Activated CD8-positive, alpha-beta memory T cell treated with anti-CD3 and anti-CD28 coated beads, Interleukin-2, amount 50 U/mL, for 24 hours (primary cell): Measurements from ENCODE around the gene PFDN6.
A peak's percentile ranks its signal among the peaks of the same experiment; 100 is the strongest.

Source experiments
- DNase-seq: peaks from one replicate; pipeline ENCODE4 v3.0.0-alpha.2; 2020; ENCODE audit errors: extremely low read depth

The PFDN6 gene

DNA sequence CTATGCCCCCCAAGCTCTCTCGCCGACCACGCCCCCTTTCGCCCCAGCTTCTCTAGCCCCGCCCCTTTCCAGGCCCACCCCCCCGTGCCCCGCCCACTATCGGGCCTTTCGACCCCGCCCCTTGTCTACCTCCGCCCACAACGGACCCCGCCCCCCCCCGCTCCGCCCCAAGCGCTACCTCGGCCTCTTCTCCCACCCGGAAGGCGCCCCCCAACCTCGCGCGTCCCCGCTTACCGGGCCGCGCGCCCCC, 27.9 kb downstream of the PFDN6 start:
- DNase-seq = no peak

DNA sequence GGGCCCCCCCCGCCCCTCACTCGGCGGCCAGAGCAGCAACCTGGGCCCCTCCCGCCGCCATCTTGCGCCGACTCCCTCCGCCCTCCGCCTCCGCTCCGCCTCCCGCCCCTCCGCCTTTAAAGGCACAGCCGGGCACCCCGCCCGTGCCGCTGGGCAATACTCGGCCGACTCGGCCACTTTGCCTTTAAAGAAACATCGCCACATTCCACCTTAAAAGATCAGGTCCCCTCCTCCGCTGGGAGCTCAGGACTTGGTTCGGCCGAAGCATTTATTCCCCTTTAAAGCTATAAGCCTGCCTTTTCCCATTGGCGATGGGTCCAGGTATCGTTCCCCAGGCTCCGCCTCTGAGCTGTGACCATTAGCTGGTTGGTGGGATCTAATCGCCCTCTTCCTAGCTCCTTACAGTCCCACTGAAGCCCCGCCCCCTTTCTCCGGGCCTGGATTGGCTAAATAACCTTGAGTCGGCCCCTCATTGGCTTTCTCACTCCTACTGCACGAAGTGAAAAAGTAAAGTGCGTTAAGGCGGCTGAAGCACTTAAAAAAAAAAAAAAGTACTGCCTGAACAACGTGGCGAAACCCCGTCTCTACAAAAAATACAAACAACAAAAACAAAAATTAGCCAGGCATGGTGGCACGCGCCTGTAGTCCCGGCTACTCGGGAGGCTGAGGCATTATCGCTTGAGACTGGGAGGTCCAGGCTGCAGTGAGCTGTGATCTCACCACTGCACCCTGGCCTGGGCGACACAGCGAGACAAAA, 28.4 kb downstream of the PFDN6 start, which contains the start of gene ZBTB22:
ZBTB22 (minus strand) TSS at position 76 of the 757 bp plus-strand sequence. CDS start 828 bp downstream, outside the sequence.
- peak; percentile 95 for DNase-seq

DNA sequence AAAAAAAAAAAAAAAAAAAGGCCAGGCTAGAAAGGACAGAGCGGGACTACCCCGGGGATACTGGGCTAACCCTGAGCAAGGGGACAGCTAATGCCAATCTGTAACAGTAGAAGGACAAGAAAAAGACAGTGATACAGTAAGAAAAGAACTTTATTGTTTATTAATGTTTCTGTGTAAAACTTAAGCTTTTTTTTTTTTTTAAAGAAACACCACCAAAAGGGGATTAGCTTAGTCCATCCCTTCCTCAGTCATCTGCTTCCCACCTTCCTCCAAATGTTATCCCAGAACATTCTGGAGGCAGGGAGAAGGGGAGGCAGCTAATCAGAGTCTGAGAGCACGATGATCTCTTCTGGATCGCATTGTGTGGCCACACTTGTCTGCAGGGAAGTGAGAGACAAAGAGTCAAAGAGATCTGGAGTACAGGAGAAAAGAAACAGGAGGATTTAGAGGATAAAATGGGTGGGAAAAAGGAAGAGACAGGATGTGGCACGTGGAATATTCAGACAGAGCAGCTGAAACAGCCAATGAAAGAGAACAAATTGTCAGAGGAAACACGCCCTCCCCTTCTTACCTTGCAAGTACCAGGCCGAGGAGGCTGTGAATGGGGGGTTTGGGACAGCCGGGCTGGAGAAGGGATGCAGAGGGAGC, 29.1 kb downstream of the PFDN6 start:
- no peak for DNase-seq

DNA sequence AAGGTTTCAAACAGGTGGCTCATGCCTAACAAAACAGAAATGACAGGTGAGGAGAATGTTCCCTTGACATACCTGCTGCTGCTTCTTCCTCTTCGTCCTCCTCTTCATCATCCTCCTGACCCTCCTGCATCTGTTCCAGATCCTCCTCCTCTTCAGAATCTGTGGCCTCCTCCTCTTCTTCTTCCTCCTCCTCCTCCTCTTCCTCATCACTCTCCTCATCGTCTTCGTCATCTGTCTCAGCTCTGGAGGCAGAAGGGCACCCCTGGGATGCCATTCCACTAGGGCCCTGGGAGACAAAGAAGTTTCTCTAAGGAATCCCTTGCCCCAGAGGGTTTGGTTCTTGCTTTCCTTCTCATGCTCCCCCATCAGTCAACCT, 30.5 kb downstream of the PFDN6 start:
- no peak for DNase-seq

DNA sequence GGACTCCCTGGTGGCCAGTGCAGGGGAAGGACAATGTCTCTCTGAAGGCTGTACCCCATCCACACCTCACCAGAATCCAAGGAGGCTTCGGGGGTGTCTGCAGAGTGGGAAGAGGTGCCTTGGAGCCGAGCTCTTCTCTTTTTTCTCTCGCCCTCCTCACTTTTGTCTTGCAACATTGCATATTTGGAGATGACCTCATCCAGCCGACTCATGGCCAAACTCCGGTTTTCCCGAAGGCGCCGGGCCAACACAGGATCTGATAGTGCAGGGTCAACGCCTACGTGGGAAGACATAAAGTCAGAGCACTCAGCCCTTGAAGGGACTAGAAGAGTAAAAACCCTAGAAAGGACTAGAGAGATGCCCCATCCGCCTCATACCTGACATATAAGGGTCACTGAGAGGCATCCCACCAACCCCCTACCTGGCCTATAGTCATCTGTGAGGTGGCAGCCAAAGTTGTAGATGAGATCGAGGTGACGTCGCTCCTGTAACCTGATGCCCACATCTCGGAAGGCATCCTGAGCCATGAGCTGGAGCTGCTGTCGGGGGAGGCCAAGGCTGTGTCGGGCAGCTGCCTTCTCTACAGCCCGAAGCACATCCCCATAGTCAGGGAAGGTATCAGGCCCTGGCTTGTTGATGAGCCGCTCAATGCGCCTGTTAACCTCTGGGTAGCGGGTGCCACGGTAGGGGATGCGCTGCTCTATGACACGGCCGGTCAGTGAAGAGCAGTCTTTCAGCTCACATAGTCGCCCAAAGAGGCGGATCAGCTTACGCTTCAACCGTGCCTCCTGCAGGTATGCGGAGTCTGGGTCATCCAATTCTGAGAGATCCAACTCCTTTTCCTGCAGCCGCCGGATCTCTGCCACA, 31.1 kb downstream of the PFDN6 start:
- no peak for DNase-seq

DNA sequence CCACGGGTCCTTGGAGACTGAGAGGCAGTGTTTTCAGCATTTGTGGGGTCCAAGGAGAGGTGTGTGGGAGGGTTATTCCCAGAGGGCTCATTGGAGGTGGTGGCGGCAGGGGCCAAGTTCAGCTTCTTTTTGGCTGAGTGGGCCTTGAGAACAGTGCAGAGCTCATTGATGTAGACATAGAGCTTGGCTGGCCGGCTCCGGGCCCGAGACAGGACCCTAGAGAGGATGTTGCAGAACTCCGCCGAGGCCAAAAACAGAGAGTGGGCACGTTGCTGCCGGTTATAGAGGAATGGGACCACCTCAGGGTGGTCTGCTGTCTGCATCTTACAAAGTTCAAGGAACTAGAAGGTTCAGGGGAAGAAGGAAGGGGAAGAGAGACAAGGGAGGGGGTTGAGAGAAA, 31.8 kb downstream of the PFDN6 start:
- DNase-seq = no peak

DNA sequence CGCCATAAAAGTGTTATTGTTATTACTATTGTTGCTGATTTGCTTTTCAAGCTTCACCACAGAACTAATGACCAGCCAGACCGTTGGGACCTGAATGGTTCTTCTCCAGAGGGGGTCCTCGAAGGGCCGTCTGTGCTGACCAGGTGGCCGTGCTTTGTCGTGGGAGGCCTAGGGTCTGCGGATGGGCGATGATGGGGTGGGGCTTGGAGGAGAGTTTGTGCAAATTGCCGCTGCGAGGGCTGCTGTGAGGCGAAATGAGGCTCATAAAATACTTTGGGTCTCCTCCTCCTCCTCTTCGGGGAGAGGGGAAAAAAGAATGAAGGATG, 34.2 kb downstream of the PFDN6 start:
- no peak for DNase-seq

DNA sequence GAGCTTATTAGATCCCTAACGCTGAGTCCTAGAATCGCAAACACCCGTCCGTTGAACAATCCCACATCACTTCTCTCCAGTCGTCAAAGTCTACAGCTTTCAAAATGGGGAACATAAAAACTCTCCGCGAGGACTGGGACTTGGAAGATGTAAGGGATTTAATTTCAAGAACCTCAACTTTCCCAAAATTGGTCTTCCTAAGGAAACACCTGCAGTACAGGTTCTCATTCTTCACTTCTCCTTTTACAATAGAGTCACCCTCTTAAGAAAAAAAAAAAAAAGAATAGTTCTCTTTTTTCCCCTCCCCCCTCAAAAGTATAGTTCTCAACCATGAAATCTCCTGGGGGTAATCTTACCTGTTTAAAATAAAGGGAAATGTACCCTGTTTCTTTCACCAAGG, 34.7 kb downstream of the PFDN6 start:
- no peak for DNase-seq

DNA sequence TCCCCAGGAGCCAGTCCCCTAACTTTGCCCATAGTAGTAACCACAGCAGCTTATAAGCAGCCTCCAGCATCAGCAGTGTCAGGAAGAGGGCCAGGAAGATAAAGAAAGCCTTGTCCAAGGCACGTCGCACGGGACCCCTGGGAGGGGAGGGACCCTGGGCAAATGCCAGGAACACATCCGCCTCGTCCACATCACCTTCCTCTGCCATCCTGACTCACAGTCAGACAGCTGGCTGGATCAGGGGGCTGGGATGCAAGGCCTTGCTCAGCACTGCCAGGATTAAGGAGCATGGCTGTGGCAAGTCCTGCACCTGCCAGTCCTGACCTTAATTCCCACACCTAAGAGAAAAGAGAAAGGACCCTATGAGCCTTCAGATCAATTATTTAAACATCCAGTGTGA, 39.7 kb downstream of the PFDN6 start:
- DNase-seq = no peak

DNA sequence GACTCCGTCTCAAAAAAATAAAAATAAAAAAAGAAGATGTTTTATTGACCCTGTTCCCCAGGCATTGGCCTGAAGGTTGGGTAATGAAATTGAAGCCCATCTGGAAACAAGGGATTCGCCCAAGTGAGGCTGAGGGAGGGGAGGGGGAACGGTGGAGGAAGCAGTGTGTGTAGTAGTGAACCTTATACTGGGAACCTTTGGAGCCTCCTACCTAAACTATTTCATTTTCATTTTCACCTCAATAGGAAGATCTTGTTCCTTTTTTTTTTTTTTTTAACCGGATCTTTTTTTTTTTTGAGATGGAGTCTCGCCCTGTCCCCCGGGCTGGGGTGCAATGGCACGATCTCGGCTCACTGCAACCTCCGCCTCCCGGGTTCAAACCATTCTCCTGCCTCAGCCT, 41.3 kb downstream of the PFDN6 start:
- DNase-seq = no peak

DNA sequence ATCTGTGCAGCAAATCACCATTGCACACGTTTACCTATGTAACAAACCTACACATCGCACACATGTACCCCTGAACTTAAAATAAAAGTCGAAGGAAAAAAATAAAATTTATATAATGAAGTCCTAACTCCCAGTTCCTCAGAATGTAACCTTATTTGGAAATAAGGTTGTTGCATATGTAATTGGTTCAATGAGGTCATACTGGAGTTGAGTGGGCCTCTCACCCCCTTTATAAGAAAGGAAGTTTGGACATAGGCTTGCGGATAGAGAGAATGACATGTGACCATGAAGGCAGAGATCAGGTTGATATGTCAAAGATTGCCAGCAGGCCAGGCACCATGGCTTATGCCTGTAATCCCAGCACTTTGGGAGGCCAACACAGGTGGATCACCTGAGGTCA, 44.3 kb downstream of the PFDN6 start:
- no peak for DNase-seq

DNA sequence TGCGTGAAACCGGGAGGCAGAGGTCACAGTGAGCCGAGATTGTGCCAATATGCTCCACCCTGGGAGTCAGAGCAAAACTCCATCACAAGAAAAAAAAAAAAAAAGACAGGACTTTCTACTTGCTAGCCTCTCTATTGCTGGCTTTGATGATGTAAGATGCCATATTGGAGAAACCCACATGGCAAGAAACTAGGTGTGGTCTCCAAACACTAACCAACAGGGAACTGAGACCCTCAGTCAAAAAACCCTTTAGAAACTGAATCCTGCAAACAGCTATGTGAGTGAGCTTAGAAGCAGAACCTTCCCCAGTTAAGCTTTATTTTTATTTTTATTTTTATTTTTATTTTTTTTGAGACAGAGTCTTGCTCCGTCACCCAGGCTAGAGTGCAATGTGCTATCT, 46.5 kb downstream of the PFDN6 start:
- DNase-seq = no peak

DNA sequence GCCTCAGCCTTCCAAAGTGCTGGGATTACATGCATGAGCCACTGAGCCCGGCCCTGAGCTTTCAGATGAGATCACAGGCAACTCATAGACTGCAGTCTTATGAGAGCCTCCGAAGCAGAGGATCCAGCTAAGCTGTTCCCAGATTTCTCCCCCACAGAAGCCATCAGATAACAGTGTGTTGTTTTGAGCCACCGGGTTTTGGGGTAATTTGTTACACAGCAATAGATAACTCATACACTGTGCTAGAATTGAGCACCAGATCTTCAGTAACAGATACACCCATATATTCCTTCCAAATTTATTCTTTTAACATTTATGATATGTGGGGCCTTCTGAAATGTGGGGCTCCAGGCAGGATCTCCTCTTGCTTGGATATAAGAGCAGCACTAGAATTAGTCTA, 47.1 kb downstream of the PFDN6 start:
- DNase-seq = no peak

DNA sequence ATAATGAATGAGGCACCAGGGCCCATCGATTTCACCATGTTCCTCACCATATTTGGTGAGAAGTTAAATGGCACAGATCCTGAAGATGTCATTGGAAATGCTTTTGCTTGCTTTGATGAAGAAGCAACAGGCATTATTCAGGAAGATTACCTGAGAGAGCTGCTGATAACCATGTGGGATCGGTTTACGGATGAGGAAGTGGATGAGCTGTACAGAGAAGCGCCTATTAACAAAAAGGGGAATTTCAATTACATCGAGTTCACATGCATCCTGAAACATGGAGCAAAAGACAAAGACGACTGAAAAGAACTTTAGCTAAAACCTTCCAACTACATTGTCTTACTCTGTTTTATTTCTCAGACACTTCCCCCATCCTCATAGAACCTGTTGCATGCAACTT, 49.8 kb downstream of the PFDN6 start:
- DNase-seq = no peak
